Neural crest cell (in vitro differentiated cells): ENCODE results near the gene NRBF2. TPM values are rescaled to one million over a fixed set of nuclear protein-coding genes. Genes with fewer than 3 reads are reported as not detected.
"Not testable (repeated sequence)": the region's sequence is repeated elsewhere in the genome, so short reads cannot be mapped to it uniquely, and the experiment has no call there.

ENCODE experiments used
- DNase-seq: peaks from one replicate; pipeline ENCODE4 v3.0.0; 2021; ENCODE audit warnings: low read depth, mixed read lengths, low spot score
- H3K27ac Mint-ChIP-seq: one replicate; pipeline ENCODE4 v1.8.0; 2021; ENCODE audit warnings: mild to moderate bottlenecking, mixed read lengths; ENCODE audit not compliant: unreplicated experiment
- H3K27me3 Mint-ChIP-seq: 2 replicates; pipeline ENCODE4 v1.8.0; 2021; ENCODE audit warnings: low read depth, mild to moderate bottlenecking, mixed read lengths
- H3K36me3 Mint-ChIP-seq: 2 replicates; pipeline ENCODE4 v1.8.0; 2021; ENCODE audit warnings: low read depth, mild to moderate bottlenecking, mixed read lengths
- H3K4me1 Mint-ChIP-seq: 2 replicates; pipeline ENCODE4 v1.8.0; 2021; ENCODE audit warnings: mixed read lengths
- H3K4me3 Mint-ChIP-seq: one replicate; pipeline ENCODE4 v1.8.0; 2021; ENCODE audit warnings: mild to moderate bottlenecking, mixed read lengths
- H3K9me3 Mint-ChIP-seq: 2 replicates; pipeline ENCODE4 v1.8.0; 2021; ENCODE audit warnings: mixed read lengths
- total RNA-seq: library from RNA; stranded (reverse); gene quantifications from 2 replicates; pipeline ENCODE4 v1.2.1, GENCODE V29; 2021
- TF ChIP-seq, protein P1 (sequence below): fragments of 200-600 bp; sonication (generic); conservative IDR thresholded peaks from 2 replicates; pipeline ENCODE4 v1.5.0; 2021; ENCODE audit warnings: antibody characterized with exemption, mild to moderate bottlenecking

NRBF2 gene
- total RNA-seq, 1 donor from 2014 or later, result 19.3 TPM

DNA sequence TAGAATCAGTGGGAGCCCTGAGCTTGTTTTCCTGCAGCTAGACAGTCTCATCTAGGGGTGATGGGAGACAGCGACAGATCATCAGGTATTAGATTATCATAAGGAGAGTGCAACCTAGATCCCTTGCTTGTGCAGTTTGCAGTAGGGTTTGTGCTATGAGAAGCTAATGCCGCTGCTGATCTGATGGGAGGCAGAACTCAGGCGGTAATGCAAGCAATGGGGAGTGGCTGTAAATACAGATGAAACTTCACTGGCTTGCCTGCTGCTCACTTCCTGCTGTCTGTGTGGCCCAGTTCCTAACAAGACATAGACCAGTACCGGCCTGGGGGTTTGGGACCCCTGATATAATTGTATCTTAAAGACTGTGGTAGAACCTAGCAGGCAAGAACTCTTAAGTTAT lies 17.6 kb downstream of the NRBF2 start:
- DNase-seq, result no peak
- Mint-ChIP-seq H3K4me3 (no peak overlapping the region), H3K27me3 (no peaks in the 10 kb centered on the region), H3K27ac (no peak overlapping the region), H3K9me3 (no peaks in the 10 kb centered on the region), H3K4me1 (peaks cover 17% of the 10 kb centered on the region), H3K36me3 (peaks cover 7% of the 10 kb centered on the region)
- TF ChIP-seq, protein P1, sequence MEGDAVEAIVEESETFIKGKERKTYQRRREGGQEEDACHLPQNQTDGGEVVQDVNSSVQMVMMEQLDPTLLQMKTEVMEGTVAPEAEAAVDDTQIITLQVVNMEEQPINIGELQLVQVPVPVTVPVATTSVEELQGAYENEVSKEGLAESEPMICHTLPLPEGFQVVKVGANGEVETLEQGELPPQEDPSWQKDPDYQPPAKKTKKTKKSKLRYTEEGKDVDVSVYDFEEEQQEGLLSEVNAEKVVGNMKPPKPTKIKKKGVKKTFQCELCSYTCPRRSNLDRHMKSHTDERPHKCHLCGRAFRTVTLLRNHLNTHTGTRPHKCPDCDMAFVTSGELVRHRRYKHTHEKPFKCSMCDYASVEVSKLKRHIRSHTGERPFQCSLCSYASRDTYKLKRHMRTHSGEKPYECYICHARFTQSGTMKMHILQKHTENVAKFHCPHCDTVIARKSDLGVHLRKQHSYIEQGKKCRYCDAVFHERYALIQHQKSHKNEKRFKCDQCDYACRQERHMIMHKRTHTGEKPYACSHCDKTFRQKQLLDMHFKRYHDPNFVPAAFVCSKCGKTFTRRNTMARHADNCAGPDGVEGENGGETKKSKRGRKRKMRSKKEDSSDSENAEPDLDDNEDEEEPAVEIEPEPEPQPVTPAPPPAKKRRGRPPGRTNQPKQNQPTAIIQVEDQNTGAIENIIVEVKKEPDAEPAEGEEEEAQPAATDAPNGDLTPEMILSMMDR, result no peak

DNA sequence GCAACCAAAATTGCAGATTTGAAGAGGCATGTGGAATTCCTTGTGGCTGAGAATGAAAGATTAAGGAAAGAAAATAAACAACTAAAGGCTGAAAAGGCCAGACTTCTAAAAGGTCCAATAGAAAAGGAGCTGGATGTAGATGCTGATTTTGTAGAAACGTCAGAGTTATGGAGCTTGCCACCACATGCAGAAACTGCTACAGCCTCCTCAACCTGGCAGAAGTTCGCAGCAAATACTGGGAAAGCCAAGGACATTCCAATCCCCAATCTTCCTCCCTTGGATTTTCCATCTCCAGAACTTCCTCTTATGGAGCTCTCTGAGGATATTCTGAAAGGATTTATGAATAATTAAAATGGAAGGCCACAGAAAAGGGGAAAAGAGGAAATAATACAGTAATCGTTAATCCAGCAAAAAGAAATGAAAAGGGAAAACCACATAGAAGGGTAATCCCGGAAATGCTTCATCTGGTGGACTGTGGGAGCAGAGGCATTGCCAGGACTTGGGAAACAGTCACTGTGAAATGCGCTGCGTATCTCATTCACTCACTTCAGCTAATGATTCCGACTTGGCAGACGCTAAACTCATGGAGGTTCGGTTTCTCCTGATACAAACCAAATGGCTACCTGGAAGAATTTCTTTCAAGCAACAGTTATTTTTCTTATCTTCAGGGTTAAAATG lies 20.9 kb downstream of the NRBF2 start:
- DNase-seq, H3K27ac Mint-ChIP-seq, H3K27me3 Mint-ChIP-seq, H3K4me3 Mint-ChIP-seq, H3K9me3 Mint-ChIP-seq, H3K4me1 Mint-ChIP-seq, H3K36me3 Mint-ChIP-seq: not testable (repeated sequence)

DNA sequence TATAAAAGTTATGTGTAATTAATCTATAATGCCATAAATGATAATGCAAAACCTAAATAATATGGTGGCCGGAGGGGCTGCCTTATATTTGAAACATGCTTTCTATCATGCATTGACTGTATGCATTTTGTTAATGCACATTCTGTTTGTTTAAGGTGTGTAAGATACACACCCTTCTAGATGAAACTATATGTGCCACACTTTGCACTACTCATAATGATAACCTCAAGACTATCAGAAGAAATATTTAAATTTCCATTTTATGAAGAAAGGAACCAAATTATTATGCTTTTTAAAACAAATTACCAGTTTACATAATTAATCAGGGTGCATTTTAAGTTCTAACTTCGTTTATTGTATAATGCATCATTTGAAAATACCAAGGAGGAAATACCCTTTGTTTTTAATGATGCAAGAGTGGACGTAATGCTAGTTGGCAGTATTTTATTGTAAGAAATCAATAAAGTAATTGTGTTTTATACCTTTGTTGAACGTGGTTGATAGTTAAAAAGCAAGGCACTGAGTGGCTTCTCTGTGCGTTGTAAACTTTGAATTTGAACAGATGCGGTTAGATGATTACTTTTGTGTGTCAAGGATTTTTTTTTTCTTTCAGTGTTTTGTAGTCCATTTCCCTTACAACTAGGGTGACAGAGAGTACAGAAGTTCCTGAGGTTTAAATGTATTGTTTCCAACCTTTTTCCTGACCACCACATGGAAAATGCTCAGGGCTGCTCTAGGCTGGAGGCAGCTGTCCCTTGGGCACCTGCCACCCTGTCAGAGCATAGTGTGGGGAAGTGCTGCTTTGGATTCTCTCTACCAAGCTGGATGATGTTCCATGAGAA lies 21.6 kb downstream of the NRBF2 start:
- Mint-ChIP-seq H3K4me3 (no peak overlapping the region), H3K27ac (peak overlapping the region; percentile 27), H3K4me1 (peaks cover 10% of the 10 kb centered on the region), H3K9me3 (no peaks in the 10 kb centered on the region), H3K36me3 (peaks cover 7% of the 10 kb centered on the region), H3K27me3 (no peaks in the 10 kb centered on the region)
- DNase-seq, result no peak
- TF ChIP-seq, protein P1, result no peak

DNA sequence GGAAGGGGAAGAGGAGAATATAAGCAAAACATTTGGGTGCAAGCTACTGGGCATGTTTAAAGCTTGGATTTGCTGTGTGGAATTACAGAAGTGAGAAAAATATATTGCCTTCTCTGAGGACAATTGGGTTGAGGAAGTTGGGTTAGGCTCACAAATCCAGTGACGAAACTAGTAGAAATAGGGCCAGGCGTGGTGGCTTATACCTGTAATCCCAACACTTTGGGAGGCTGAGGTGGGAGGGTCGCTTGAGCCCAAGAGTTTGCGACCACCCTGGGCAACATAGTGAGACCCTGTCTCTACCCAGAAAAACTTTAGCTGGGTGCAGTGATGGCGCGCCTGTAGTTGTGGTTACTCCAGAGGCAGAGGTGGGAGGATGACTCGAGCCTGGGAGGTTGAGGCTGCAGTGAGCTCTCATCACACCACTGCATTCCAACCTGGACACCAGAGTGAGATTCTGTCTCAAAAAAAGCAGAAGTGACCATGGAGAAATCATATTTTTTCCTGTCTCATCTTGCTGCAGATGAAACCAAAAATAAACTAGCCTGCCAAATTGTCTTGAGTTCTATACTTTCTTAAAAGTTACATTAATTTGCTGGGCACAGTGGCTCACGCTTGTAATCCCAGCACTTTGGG lies 22.4 kb downstream of the NRBF2 start:
- TF ChIP-seq, protein P1, result no peak
- no peak for DNase-seq
- Mint-ChIP-seq H3K27me3 (no peaks in the 10 kb centered on the region), H3K27ac (no peak overlapping the region), H3K36me3 (peaks cover 7% of the 10 kb centered on the region), H3K4me1 (peaks cover 10% of the 10 kb centered on the region), H3K4me3 (no peak overlapping the region), H3K9me3 (no peaks in the 10 kb centered on the region)

DNA sequence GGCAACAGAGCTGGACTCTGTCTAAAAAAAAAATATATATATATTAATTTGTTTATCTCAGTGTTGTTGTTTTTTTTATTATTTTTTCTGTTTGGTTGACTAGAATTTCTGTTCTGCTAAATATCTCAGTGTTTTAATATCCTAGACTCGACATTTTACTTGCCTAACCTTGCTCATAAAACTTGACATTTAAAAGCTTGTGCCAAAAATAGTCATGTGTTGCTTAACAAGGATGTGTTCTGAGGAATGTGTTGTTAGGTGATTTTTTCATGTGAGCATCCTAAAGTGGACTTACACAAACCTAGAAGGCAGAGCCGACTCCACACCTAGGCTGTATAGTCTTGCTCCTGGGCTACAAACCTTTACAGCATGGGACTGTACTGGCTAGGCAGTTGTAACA lies 23.1 kb downstream of the NRBF2 start:
- Mint-ChIP-seq H3K27ac (no peak overlapping the region), H3K9me3 (no peaks in the 10 kb centered on the region), H3K27me3 (no peaks in the 10 kb centered on the region), H3K4me1 (peaks cover 10% of the 10 kb centered on the region), H3K36me3 (peaks cover 7% of the 10 kb centered on the region), H3K4me3 (no peak overlapping the region)
- TF ChIP-seq, protein P1, result no peak
- no peak for DNase-seq
